Smooth muscle cell of bladder (primary cell): ENCODE data around the gene POLR3K. TPM values are rescaled to one million over a fixed set of nuclear protein-coding genes. Genes with fewer than 3 reads are reported as not detected.

Experiments used
- total RNA-seq: library from RNA; depleted of rRNA; stranded (reverse); fragments of >200 nt; gene quantifications from 2 replicates; pipeline ENCODE4 v1.2.3, GENCODE V29; 2014

Gene POLR3K
- total RNA-seq, result 3.6 and 4.0 TPM in 2 replicates

GRCh38 chr16:53346-54236 is at the start of gene POLR3K, which contains the start of gene SNRNP25:
POLR3K (minus strand) TSS chr16:53608; CDS start chr16:53586, 22 bp downstream.
SNRNP25 (plus strand) TSS chr16:53828; CDS start chr16:54017, 189 bp downstream.

GRCh38 chr16:77807-78443 is 24.5 kb upstream of the POLR3K start, which contains the start of gene MPG:
MPG (plus strand) TSS chr16:78225; CDS start chr16:78310, 85 bp downstream.

GRCh38 chr16:72561-73548 is 19.4 kb upstream of the POLR3K start, which contains the start of gene RHBDF1:
RHBDF1 (minus strand) TSS chr16:72631; CDS start chr16:65015, 7,616 bp downstream.

Other genes with a start within 250 kb of the POLR3K start
- gene SNRNP25, start 220 bp upstream of the POLR3K start, total RNA-seq, result 34.6 and 41.3 TPM in 2 replicates
- gene RHBDF1, start 19.0 kb upstream of the POLR3K start, total RNA-seq, result 40.4 and 41.6 TPM in 2 replicates
- 188 and 248 TPM in 2 replicates for gene MPG, start 24.6 kb upstream of the POLR3K start, total RNA-seq
- gene NPRL3, start 85.1 kb upstream of the POLR3K start, total RNA-seq, result 5.4 and 6.1 TPM in 2 replicates
- not detected in 2 replicates for gene HBZ, start 99.0 kb upstream of the POLR3K start, total RNA-seq
- not detected in 2 replicates for gene HBM, start 112.4 kb upstream of the POLR3K start, total RNA-seq
- gene HBA2, start 119.3 kb upstream of the POLR3K start, total RNA-seq, result not detected in 2 replicates
- gene HBA1, start 123.1 kb upstream of the POLR3K start, total RNA-seq, result not detected in 2 replicates
- gene HBQ1, start 126.9 kb upstream of the POLR3K start, total RNA-seq, result not detected in 2 replicates
- 29.2 and 29.5 TPM in 2 replicates for gene LUC7L, start 175.8 kb upstream of the POLR3K start, total RNA-seq
- 50.6 and 51.9 TPM in 2 replicates for gene FAM234A, start 181.2 kb upstream of the POLR3K start, total RNA-seq
- gene RGS11, start 222.3 kb upstream of the POLR3K start, total RNA-seq, result 1.1 and 3.7 TPM in 2 replicates
- gene ARHGDIG, start 227.0 kb upstream of the POLR3K start, total RNA-seq, result 0.28 and 1.8 TPM in 2 replicates
- 0.37 TPM in 1 of 2 replicates, not detected in the other for gene PDIA2, start 229.6 kb upstream of the POLR3K start, total RNA-seq